ENCODE results near the gene UBL4A. TPM values are rescaled to one million over a fixed set of nuclear protein-coding genes. Genes with fewer than 3 reads are reported as not detected.

UBL4A gene
- total RNA-seq, 1 donor from 2014 or later: 48.8 TPM

DNA sequence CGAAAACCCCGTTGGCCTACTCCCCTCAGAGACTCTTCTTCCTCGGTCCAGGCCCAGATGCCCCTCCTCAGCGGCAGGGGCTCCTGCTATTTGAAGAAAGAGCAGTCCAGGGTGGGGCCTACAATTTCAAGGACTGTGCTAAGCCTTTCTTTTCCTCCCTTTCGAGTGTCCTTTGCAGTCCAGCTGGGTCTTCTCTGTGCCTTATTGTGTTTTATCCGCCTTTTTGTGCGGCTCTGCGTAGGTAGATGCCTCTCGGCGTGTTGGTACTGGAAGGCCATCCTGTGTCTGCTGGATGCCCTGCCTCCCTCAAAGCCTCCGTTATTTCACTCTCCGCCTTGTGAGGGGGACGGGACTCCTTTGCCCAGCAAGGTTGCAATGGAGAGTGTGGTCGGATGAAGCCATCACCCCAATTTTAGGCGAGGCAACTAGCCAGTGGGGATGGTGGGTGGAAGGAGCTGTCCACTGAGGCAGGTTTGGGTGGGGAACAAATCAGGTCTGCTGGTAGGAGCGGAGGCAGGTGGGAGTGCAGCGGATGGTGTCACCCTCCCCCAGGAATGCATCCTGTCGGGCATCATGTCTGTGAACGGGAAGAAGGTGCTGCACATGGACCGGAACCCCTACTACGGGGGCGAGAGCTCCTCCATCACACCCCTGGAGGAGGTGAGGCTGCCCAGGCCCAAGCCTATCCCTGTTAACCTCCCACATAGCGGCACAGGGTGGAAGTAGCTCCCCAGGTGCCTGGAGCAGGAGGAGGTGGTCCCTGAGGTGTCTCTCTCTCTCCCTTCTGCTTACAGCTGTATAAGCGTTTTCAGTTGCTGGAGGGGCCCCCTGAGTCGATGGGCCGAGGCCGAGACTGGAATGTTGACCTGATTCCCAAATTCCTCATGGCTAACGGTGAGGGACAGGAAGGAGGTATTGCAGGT is 48.2 kb downstream of the UBL4A start:
- DNase-seq (ENCODE audit: low read depth): no peak

- DNase-seq (ENCODE audit: low read depth): no peak
Observed at GRCh38 chrX:154436983-154437752, 49.2 kb downstream of the UBL4A start, which contains the start of gene GDI1. Gene GDI1, plus strand, starts transcription at chrX:154437154. Its CDS starts 101 bp downstream, at chrX:154437255.

DNA sequence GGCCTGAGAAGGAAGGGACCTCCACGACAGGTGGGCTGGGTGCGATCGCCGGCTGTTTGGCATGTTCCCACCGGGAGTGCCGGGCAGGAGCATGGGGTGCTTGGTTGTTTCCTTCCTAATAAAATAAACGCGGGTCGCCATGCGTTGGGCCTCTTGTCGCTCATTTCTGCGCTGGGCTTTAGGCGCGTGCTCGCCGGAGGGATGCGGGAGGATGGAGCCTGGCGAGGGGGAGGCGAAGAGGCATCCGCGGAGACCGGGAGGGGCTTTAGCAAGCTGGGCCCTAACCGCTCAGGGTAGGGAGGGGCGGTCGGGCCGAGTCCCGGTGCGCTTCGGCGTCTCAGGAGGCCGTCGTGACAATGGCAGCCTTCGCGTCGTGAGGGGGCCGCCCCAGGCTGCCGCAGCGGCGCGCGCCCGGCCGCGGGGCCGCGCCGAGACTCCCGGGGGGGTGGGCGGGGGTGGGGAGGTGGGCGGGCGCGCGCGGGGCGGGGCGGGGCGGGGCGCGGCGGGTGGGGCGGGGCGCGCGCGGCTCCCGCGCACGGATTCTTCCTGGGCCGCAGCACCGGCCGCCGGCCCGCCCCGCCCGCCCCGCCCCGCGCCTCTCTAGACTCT is 49.9 kb downstream of the UBL4A start:
- DNase-seq (ENCODE audit: low read depth): no peak

DNA sequence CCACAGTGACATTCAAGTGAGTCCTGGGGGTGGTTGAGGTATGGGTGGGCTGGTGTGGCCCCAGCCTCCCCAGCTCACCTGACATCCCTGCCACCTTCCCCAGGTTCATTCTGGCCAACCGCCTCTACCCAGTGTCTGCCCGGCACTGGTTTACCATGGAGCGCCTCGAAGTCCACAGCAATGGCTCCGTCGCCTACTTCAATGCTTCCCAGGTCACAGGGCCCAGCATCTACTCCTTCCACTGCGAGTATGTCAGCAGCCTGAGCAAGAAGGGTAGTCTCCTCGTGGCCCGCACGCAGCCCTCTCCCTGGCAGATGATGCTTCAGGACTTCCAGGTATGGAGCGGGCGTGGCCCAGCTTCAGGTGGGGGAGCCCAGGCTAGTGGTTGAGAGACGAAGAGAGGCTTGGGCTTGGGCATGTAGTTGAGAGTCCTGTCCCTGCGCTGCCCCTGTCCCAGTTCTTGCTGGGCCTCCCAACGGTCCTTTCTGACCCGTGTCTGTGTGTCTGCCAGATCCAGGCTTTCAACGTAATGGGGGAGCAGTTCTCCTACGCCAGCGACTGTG is 51.2 kb downstream of the UBL4A start:
- DNase-seq (ENCODE audit: low read depth): no peak

- DNase-seq (ENCODE audit: low read depth): no peak
Observed at GRCh38 chrX:154434394-154435168, 51.8 kb downstream of the UBL4A start.

Other genes with a start within 250 kb of the UBL4A start
- not detected in 2 replicates for gene OPN1MW3, start 229.0 kb downstream of the UBL4A start, total RNA-seq
- not detected in 2 replicates for gene TEX28, start 191.5 kb downstream of the UBL4A start, total RNA-seq
- gene TKTL1, start 190.8 kb downstream of the UBL4A start, total RNA-seq: not detected in 2 replicates
- gene FLNA, start 112.0 kb downstream of the UBL4A start, total RNA-seq: 1,833 and 2,112 TPM in 2 replicates
- gene EMD, start 107.3 kb downstream of the UBL4A start, total RNA-seq: 14.9 and 16.8 TPM in 2 replicates
- 3,735 and 5,196 TPM in 2 replicates for gene RPL10, start 88.2 kb downstream of the UBL4A start, total RNA-seq
- 34.7 and 42.5 TPM in 2 replicates for gene DNASE1L1, start 77.4 kb downstream of the UBL4A start, total RNA-seq
- gene TAFAZZIN, start 75.1 kb downstream of the UBL4A start, total RNA-seq: 16.8 and 21.2 TPM in 2 replicates
- 69.8 and 70.8 TPM in 2 replicates for gene ATP6AP1, start 57.9 kb downstream of the UBL4A start, total RNA-seq
- gene GDI1, start 49.5 kb downstream of the UBL4A start, total RNA-seq: 37.3 and 104 TPM in 2 replicates
- 65.8 and 71.8 TPM in 2 replicates for gene FAM50A, start 42.5 kb downstream of the UBL4A start, total RNA-seq
- gene PLXNA3, start 28.3 kb downstream of the UBL4A start, total RNA-seq: 13.0 and 33.7 TPM in 2 replicates
- 14.0 and 24.5 TPM in 2 replicates for gene LAGE3, start 7.3 kb downstream of the UBL4A start, total RNA-seq
- 10.9 and 47.0 TPM in 2 replicates for gene SLC10A3, start 4.0 kb upstream of the UBL4A start, total RNA-seq
- gene FAM3A, start 29.6 kb upstream of the UBL4A start, total RNA-seq: 16.5 and 42.0 TPM in 2 replicates
- gene G6PD, start 60.2 kb upstream of the UBL4A start, total RNA-seq: 30.6 and 152 TPM in 2 replicates
- 14.9 and 17.9 TPM in 2 replicates for gene IKBKG, start 61.0 kb upstream of the UBL4A start, total RNA-seq
- gene CTAG1A, start 98.5 kb upstream of the UBL4A start, total RNA-seq: not detected in 2 replicates
- not detected in 2 replicates for gene CTAG1B, start 132.7 kb upstream of the UBL4A start, total RNA-seq
- gene CTAG2, start 167.0 kb upstream of the UBL4A start, total RNA-seq: not detected in 2 replicates